Eye (tissue), 1 donor: ENCODE measurements around the gene TIPRL.
"Not testable (repeated sequence)": the region's sequence is repeated elsewhere in the genome, so short reads cannot be mapped to it uniquely, and the experiment has no call there.

Experiments used
- DNase-seq: peaks from one replicate; pipeline ENCODE4 v3.0.0-alpha.2; 2015

Gene TIPRL

GRCh38 chr1:168178638-168179437, at the start of gene TIPRL:
TIPRL (plus strand) TSS chr1:168178962; CDS start chr1:168179078, 116 bp downstream.
- DNase-seq = peak; percentile 98

- DNase-seq = no peak
Observed at GRCh38 chr1:168129933-168130332, 48.8 kb upstream of the TIPRL start.

- DNase-seq = no peak
Observed at GRCh38 chr1:168134132-168134531, 44.6 kb upstream of the TIPRL start.

GRCh38 chr1:168134642-168135041, 44.1 kb upstream of the TIPRL start:
- DNase-seq = peak; percentile 33

- peak; percentile 76 for DNase-seq
Observed at GRCh38 chr1:168135116-168135920, 43.4 kb upstream of the TIPRL start.

GRCh38 chr1:168135921-168136708, 42.6 kb upstream of the TIPRL start:
- DNase-seq = peak; percentile 82

GRCh38 chr1:168136709-168137514, 41.9 kb upstream of the TIPRL start, which contains the start of gene GPR161:
GPR161 (minus strand) TSS chr1:168136930; CDS start chr1:168104850, 32,080 bp downstream.
- DNase-seq = peak; percentile 90

GRCh38 chr1:168137515-168137821, 41.3 kb upstream of the TIPRL start:
- DNase-seq = no peak

- no peak for DNase-seq
Observed at GRCh38 chr1:168138134-168138533, 40.6 kb upstream of the TIPRL start.

- DNase-seq = no peak
Observed at GRCh38 chr1:168139070-168139469, 39.7 kb upstream of the TIPRL start.

GRCh38 chr1:168141871-168142385, 36.8 kb upstream of the TIPRL start:
- no peak for DNase-seq

GRCh38 chr1:168145184-168146159, 33.3 kb upstream of the TIPRL start:
- DNase-seq = peak; percentile 95

GRCh38 chr1:168146160-168146539, 32.6 kb upstream of the TIPRL start:
- DNase-seq = no peak

- DNase-seq = no peak
Observed at GRCh38 chr1:168146626-168147025, 32.1 kb upstream of the TIPRL start.

GRCh38 chr1:168148916-168149315, 29.8 kb upstream of the TIPRL start:
- no peak for DNase-seq

GRCh38 chr1:168150283-168150682, 28.5 kb upstream of the TIPRL start:
- DNase-seq = no peak

GRCh38 chr1:168151935-168152334, 26.8 kb upstream of the TIPRL start:
- no peak for DNase-seq

GRCh38 chr1:168154707-168155106, 24.1 kb upstream of the TIPRL start:
- DNase-seq = not testable (repeated sequence)

- DNase-seq = no peak
Observed at GRCh38 chr1:168155910-168156309, 22.9 kb upstream of the TIPRL start.

- DNase-seq = no peak
Observed at GRCh38 chr1:168157638-168158037, 21.1 kb upstream of the TIPRL start.

- no peak for DNase-seq
Observed at GRCh38 chr1:168159251-168159650, 19.5 kb upstream of the TIPRL start.
